Stimulated activated CD8-positive, alpha-beta memory T cell treated with anti-CD3 and anti-CD28 coated beads, Interleukin-12 subunit alpha, Interleukin-12 subunit beta, amount 100 ng/mL, for 4 hours (primary cell): Measurements from ENCODE around the gene DLGAP1.
"Not testable (repeated sequence)": the region's sequence is repeated elsewhere in the genome, so short reads cannot be mapped to it uniquely, and the experiment has no call there.

Experiments
- DNase-seq: peaks from one replicate; pipeline ENCODE4 v3.0.0-alpha.2; 2020; ENCODE audit warnings: low read depth

Gene DLGAP1

DNA sequence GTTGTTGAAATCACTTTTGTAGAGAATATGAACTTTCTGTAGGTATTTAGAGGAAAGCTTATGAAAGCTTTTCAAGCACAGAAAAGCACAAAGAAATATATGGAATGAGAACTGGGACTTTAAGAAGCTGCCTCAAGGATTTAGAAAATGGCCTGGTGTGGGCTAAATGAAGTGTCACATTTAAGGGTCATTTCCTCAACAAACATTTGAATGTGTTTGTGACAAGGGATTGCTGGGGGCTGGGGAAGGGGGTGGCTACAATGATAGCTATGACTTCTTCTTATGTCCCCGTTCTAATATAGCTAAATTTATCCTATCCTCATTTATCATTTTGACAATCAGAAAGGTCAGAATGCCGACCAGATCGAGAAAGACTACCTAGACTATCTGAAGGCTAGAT lies 69.2 kb downstream of the DLGAP1 start:
- DNase-seq = no peak

DNA sequence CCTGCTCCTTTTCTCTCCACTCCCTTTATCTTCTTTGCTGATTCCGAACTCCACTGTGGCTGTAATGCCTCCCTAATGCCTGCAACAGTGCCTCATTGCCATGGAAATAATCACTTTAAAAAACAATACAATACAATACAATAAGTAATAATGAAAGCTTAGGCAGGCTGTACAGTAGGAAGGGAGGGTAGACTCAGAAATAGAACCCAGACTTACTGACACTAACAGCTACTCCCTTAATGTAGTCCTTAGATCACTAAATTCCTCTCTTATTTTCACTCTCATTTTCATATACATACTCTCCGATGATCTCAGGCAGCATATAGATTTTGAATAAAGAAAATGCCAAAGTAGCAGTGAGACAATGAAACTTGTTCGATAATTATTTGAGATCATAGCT lies 70.2 kb downstream of the DLGAP1 start:
- no peak for DNase-seq

DNA sequence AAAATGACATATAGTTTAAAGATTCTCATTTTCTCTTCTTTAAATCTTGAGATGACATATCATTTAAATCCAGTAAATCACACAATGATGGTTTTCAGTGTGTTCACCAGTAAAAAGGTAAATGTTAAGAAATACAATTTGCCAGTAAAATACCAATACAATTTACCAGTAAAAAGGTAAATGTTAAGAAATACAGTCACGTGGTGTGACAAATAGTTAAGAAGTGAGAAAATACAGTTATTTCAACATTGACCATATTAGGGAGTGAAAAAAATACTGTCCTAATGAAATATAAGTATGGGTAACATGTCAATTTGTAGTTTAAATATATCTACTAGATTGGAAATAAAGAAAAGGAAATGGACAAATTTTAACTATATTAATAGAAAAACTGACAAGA lies 80.5 kb downstream of the DLGAP1 start:
- no peak for DNase-seq

DNA sequence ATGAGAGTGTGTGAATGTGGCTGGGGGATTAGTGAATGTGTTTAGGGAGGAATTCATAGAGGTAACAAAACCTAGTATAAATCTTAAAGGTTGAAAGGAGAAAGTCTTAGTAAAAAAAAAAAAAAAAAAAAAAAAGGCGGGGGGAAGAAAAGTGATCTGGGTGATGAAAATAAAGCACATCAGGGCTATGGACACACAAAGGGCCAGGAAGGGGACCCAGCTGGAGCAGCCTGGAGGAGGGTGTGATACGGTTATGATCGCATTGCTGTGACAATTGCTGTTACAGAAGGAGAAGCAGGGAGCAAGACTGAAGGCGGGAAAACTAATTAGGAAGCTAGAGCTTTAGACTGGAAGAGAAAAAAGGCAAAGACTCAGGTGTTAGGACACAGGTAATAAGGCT lies 85.4 kb downstream of the DLGAP1 start:
- DNase-seq = no peak

DNA sequence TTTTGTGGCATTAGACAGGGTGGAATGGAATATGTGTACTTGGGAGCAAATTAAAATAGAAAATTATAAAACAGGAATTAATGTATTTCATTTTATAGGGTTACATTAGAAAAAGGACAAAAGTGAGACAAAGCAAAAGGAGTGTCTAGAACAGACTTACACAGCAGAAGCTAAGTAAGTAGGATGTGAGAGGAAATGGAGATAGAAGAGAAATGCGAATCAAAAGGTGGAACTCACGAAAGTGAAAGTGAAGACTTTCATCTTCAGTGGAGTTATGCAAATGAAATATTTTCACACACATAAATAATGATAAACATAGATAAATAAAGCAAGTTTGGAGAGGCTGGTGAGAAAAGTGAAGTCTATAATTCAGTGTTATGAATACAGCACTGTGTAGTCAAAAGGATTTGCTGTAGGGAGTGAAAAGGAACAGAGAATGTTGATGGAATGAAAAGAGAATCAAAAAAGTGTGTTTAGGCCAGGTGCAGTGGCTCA lies 94.8 kb downstream of the DLGAP1 start:
- no peak for DNase-seq

DNA sequence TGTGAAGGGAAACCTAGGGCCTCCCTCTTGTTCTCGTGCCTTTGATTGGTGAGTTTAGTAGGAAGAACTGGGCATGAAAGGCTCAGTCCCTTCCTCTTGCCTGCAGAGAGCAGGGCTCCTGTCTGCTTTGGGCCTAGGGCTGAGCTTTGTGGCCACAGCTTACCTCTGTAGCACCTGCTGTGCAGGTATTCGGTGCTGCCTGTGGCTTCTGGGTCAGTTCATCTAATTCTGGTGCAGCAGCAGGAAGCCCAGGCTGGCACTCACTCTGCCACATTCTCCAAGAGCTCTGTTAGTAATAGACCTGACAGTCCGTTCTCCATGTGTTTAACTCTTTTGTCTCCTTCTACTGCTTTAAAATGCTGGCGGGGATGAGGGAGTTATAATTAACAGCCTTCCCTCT lies 96.5 kb downstream of the DLGAP1 start:
- DNase-seq = no peak

DNA sequence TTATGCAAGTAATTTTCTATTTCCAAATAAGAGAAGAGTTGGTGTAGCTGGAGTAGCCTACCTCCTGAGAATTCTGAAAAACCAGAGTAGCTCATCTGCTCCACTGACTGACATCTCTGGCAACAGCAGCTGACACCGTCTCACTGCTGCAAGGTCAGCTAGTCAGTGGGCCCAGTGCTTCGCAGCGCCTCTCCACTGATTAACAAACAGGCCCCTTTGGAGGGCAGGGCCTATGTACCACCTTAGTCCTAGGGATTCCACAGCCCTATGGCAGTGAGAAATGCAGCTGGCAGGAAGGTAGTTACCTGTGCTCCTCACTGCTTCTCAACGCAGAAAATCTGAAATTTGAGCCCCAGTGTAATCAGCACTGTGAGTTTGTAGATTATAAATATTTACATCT lies 97.5 kb downstream of the DLGAP1 start:
- no peak for DNase-seq

DNA sequence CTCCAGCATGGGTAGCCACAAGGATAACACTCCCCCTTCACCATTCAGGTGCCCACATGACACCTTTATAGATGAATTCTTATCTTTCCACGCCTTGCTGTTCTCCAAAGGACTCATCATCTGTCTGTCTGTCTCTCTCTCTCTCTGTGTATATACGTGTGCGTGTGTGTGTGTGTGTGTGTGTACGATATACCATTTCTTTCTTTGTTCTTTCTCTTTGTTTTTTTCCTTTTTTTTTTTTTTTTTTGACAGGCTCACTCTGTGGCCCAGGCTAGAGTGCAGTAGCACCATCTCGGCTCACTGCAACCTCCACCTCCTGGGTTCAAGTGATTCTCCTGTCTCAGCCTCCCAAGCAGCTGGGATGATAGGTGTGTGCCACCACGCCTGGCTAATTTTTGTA lies 98.2 kb downstream of the DLGAP1 start:
- DNase-seq = no peak

DNA sequence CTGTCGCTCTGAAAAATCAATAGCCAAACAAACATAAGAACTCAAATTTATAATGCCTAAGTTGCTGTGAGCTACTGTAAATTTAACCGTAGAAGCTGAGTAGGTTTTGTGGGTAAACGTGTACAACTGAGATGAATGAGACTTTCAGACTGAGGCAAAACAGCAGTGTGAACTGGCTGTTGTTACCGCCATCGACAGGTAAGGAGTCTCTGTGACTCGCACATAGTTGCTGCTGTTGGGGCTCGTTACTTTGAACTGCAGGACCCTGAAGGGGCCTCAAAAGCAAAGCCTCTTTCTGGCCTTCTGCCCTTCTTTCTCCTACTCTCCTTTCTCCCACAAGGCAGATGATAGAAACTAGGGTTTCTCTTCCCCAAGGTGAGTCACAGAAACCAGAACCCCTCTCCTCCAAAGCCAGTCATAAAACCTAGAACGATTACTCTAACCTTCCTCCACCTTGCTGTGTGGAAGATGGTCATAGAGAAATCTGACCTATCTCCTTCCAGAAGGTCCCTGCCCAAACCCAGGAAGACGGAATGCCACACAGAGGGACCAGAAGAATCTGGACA lies 101.2 kb downstream of the DLGAP1 start:
- DNase-seq = no peak

DNA sequence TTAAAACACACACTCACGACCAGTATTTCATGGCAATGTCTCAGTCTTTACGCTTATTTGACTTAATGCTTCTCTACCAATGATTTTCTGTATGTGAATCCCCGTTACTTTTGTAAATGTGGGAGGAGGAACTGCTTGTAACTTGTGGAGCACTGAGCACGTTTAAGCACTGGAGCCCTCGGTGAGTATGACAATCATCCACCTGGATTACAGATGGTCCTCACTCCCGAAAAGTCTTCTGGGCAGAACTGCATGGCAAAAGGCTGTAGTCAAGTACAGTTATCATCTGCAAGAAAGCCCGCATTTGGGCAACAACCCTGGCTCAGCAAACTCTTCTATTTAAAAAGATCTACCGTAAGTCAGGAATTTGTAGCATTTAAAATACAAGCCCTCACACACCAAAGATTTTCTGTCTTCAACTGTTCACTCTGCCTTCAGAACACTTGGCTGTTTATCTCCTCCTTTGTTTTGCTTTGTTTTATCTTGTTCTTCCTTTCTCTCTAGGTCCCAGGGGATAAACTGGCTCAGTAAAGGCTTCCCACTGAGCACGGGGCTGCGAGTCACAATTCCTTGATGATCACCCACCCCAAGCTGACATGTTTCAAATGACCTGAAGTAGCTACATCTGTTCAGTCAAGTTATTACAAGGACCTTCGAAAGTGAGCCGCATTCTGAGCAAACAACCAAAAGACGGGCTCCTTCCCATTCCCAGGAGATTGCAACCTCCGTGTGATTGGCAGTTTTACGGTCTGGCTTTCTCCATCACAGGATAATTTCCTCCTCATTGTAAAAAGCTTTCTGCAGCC lies 102.2 kb downstream of the DLGAP1 start:
- DNase-seq = no peak

DNA sequence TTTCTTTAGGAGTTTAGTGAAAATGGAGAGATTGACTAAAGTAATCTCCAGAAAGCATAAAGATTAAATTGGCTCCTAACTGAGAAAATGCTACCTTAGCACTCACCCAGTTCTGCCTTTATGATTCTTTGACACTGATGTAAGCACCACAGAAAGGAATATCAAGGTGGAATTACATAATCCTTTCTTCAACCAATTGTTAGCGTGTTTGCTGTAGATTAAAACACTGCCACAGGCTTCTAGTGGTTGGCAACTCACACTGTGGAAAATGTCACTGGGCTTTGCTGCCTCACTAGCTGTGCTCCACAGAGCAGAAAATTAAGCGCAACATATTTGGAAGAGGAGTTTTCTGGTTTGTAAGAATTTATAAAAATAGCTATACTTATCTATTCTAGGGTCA lies 104.1 kb downstream of the DLGAP1 start:
- no peak for DNase-seq

DNA sequence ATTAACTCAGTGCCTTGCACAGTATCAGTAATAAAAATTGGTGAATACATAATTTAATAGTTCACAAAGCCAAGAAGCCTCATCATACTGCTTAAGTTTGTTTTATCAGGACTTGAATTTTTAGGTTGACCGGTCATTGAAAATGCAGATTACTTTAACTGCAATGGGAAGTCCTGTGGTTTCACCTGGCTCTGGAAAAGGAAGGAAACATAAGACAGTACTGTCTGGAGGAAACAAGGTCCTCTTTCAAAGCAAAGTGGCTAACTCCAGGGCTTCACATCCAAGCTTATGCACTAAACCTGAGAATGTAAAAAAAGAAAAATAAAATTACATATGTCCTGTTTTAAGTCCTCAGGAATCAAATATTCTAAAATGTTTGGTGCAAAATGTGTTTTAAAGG lies 119.7 kb downstream of the DLGAP1 start:
- DNase-seq = no peak

DNA sequence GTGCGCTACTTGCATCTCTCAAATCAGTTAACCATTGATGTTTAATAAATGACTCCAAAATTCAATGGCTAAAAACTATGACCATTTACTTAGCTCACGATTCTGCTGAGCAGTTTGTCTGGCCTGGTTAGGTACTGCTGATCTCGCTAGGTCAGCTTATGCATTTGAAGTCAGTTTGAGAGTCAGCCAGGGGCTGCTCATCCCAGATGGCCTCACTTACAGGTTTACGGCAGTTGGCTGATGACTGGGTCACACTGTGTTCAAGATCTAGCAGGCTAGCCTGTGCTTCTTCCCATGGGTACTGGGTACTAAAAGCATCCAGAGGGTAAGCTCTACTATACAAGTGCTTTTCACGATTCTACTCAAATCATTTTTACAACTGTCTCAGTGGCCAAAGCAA lies 122.1 kb downstream of the DLGAP1 start:
- DNase-seq = no peak

DNA sequence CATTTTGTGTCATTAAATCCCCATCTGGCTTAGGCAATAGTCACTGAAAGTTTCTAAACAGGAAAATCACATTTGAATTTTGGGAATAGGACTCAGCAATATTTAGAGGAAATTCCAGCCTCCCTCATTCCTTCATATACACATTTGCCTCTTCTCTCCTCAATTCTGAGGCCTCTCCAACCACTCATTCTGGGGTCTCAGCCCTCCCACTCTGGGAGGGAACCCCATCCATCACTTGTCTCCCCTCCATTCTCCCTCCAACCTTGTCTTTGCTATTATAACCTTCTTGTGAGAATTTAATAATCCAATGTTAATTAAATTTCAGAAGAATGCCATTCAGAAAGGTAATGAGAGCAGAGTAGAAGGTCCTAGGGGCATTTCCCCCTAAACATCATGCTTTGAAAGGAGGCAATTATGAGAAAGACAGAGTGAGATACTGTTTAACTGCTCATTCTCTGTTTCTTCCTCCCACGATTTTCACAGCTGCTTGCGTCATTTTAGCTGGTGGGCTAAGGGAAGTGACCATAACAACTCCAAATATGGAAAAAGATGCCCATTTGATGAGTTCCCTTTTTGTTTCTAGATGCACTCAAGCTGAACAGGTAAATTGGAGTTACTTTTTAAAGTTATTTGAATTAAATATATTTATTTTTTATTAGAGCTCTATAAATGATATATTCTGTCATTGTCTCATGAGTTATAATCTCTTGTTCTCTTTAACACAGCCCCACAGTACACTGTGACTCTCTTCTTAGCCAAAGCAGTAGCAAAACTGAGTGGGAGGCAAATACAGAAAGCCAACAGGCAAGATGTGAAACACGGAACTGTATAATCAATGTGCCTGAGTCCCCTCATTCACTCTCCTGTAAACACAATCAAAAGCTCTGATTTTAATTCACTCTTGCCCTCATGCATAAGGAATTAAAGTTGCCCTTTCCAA lies 135.1 kb downstream of the DLGAP1 start:
- no peak for DNase-seq

DNA sequence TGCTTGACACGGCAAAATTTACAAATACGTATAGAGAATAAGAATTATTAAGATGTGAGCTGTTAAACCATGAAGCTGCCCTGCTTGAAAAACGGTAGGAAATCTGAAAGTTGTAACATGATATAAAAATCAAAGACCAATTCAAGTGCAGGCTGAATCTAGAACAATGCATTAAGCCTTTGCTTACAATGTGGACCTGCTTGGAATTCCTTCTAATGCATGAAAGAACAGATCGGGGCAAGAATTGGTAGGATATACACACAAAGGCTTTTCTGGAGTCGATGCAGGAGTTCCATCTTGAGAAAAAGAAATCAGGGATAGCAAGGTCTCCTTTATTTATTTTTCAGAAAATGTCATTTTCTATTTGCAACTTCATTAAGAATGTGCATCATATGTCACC lies 136.8 kb downstream of the DLGAP1 start:
- no peak for DNase-seq

DNA sequence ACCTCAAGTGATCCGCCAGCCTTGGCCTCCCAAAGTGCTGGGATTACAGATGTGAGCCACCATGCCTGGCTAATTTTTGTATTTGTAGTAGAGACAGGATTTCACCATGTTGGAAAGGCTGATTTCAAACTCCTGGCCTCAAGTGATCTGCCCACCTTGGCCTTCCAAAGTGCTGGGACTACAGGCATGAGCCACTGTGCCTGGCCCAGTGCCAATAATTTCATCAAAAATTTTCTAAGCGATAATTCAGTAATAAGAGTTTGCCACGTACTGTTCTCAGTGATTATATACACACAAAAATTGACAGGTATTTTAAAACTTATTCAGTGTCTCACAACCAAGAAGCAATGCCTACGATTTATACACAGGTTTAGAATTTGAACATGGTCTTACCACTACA lies 143.2 kb downstream of the DLGAP1 start:
- not testable (repeated sequence) for DNase-seq

DNA sequence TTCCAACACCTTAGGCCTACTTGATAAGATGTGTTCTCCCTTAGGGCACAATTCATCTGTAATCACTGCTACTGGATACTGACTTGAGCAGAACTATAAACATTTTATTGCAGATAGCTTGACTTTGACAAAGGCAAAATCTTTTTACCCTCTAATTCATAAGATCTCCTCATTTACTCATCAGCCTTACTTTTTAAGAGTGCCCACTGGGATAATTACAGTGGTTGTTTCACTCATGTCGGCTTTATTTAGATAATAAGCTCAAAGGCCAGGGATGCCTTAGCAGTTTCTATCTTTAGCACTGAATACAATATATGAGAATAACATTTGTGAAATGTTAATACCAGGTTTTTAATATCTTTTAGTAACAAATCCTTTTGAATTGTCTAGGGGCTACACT lies 144.0 kb downstream of the DLGAP1 start:
- DNase-seq = no peak

DNA sequence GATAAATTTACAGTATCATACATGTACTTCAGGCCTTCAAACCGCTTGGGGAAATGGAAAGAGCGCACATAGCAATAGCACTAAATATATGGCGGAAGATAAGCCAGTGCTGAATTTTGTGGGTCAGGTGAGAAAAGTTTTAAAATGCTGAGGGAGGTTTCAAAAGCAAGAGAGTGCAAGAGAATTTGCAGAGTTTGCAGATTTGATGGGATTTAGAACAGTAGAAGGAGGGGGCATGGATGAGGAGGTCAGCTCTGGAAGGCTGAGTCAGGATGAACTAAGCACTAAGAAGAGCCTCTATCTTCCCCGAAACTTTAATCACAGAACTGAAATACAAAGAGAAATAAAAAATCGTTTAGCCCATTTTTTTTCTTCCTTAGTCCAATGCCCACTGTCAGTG lies 145.9 kb downstream of the DLGAP1 start:
- no peak for DNase-seq

DNA sequence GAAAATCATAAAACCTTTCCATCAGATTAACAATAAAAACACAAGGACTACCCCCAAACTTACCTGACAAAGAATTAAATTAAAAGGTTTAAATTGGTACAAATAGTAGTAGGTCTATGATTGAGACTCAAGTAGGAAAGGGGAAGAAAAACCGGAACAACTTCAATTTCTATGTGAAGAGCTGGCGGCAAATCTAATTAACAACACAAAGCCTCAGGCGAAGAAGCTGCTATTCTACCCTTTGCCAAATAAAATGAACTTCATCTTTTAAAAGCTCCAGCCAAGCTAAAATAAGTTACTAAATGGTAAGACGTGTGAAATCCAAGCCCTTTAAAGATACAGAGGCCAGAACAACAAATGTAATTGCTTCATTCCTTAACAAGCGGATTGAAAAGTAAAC lies 146.5 kb downstream of the DLGAP1 start:
- no peak for DNase-seq

DNA sequence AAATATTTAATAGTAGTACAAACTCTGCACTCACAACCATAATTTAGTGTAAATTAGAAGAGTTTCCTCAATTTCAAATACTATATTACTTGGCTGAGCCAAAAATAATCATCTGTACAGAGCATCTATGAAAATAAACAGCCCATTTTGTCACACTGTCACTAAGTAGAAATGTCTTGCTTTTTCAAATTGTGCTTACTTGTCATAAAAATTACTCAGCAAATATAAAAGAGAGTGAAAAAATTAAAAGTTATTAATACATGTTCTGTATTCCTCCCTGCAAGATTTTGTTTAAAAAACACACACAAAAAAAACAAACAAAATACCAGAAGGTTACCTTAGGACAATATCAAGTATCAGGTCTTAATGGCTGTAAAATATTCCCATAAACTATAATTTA lies 155.7 kb downstream of the DLGAP1 start:
- DNase-seq = no peak

DNA sequence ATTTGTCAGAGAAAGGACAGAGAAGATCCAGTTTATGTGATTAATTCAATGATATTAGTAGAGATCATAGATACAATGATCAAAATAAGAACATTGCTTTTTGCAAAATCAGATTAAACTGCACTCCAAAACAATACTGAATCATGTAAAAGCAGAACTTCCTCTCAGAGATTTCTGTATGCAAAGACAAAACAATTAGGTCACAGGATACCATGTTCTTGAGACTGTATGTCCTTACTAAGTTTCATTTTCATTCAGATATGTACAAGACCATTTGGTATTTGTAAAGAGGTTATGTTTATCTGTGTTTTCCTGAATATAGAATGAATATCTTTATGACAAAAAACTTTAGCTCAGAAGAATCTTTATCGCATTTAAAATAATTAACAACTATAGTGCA lies 161.8 kb downstream of the DLGAP1 start:
- no peak for DNase-seq

DNA sequence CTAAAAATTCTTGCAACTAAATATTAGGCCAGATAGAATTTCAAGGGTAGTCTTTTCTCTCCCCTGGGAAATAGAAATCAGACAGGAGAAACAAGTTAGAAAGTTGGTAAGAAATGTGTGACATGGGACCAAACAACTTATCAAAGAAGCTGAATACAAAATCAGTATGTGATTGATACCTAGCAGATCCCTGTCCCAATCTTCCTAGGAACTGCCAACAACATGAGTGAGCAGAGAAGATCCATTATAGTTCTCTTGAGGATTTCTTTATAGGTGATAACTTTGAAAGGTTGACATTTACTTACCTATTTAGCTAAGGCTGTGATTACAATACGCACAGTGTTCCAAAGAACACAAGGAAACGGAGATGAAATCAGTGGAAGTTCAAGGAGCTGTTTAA lies 162.4 kb downstream of the DLGAP1 start:
- DNase-seq = no peak

DNA sequence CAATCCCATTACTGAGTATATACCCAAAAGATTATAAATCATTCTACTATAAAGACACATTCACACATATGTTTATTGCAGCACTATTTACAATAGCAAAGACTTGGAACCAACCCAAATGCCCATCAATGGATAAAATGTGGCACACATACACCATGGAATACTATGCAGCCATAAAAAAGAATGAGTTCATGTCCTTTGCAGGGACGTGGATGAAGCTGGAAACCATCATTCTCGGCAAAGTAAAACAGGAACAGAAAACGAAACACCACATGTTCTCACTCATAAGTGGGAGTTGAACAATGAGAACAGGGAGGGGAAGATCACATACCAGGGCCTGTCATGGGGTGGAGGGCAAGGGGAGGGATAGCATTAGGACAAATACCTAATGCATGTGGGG lies 167.8 kb downstream of the DLGAP1 start:
- not testable (repeated sequence) for DNase-seq
